NCI-H748 (cell line): Measurements from ENCODE around the gene LSM12.
"Not testable (repeated sequence)": the region's sequence is repeated elsewhere in the genome, so short reads cannot be mapped to it uniquely, and the experiment has no call there.

Experiments
- DNase-seq: peaks from one replicate; lab custom pipeline; 2025; ENCODE audit not compliant: unreplicated experiment; lab: John Stamatoyannopoulos, UW

Gene LSM12

DNA sequence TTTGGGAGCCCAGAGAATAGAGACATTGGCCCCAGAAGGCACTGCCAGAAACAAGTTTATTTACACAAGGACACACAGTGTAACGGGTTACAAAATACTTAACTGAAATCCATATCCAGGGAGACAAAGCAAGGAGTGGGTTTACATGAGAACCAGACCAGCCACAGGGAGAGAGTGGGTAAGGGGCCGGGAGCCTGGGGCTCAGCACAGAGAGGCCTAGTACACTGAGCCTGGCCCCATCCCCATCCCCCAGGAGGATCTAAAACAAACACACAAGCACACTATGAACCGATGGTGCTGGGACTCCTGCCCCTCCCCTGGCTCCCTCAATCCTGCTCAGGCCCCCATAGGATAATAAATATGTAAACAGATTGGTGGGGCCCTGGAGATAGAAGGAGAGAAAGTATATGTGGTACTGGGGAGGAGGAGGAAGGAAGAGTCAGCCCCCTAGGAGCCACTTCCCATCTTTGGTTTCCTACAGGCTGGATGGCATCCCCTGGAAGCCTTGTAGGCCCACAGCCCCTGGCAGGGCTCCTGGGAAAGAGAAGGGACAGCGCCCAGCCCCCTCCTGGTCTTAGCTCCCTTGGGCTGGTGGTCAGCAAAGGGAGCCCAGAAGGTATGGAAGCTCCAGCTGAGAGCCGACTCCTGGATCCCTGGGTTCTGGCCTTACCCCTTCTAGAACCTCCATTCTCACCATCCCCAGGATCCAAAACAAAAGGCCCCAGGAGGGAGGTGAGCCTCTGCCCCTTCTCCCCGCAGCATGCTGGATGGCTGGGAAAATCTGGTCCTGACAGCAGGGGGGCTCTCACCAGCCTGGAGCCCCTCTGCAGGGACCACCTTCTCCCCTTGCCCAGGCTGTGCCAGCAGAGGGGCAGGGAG lies 10.5 kb upstream of the LSM12 start:
- DNase-seq: no peak

DNA sequence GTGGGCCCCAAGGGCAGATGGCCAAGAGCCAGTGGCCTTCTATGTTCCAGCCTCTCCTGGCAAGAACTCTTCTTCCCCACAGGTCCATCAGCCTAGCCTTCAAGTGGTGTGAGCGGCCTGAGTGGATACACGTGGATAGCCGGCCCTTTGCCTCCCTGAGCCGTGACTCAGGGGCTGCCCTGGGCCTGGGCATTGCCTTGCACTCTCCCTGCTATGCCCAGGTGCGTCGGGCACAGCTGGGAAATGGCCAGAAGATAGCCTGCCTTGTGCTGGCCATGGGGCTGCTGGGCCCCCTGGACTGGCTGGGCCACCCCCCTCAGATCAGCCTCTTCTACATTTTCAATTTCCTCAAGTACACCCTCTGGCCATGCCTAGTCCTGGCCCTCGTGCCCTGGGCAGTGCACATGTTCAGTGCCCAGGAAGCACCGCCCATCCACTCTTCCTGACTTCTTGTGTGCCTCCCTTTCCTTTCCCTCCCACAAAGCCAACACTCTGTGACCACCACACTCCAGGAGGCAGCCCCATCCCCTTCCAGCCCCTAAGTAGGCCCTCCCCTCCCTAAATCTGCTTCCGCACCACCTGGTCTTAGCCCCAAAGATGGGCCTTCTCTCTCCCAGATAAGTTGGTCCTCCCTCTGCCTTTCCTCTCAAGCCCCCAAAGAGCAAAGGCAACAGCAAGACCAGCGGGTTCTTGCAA lies 9.3 kb upstream of the LSM12 start:
- DNase-seq: no peak

DNA sequence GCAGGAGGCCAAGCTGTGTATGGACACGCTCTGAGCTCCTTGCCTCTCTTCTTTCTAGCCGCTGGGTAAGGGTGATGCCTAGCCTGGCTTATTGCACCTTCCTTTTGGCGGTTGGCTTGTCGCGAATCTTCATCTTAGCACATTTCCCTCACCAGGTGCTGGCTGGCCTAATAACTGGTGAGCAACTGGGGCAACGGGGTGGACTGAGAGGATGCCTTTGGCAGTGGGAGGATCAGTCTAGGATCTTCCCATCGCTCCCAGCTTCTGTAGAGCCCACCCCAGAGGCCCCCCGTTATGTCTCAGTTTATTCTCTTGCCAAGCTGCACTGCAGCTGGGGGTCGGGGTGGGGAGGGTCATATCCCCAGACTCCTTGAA lies 8.4 kb upstream of the LSM12 start:
- no peak for DNase-seq

DNA sequence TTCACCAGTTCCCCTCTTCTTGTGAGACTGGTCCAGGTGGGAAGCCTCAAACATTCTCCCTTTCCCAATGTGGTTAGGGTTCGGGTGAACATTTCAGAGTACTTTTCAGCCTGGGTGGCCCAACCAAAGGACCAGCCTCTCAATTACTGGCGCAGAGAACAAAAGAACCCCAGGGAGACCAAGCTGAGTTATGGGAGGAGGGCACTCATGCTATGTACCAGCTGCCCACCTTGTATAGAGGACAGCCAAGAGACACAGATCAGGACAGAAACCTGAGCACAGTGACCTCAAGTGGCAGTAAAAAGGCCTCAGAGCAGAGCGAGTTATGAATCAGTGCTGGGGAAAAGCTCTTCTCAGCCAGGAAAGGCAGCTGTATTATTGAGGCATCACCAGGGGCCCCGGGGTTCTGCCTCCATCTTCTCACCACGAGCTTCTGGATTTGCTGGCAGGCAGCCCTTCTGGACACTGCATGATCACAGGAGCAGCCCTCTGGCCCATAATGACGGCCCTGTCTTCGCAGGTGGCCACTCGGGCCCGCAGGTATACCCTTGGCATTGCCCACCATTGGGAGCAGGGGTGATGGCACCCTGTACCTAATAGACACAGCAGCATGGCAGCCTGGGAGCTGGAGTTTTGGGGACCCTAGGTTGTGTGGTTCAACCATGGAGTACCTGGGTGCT lies 7.9 kb upstream of the LSM12 start:
- no peak for DNase-seq

DNA sequence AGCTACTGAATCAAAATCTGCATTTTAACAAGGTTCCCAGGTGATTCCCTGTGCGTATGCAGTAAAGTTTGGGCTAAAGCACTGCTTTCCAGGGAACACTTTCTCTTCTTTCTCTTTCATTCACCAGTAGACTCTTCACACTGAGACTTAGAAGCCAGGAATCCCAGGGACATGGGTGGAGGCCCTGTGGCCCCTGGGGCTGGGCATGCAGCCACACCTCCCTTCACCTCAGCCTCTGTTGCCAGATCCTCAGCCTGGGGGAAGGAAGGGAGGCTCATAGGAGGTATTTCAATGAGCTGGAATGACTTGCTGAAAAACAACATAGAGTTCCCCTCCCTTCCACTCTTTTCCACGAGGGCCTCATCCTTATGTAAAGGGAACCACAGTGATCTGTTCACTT lies 5.3 kb upstream of the LSM12 start:
- no peak for DNase-seq

DNA sequence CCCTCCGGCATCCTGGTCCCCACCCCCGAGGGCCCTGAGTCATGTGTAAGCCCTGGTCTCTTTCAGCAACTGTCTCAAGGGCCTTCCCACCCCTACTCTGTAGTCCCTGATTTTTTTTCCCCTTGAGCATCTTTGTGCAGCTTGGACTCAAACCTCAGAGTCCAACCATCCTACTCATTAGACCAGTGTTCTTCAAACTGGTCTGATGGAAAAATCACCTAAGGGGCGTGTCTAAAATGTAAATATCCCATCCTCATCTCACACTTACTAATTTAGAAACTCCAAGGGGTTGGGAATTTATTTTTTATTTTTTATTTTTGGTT lies 4.7 kb upstream of the LSM12 start:
- no peak for DNase-seq

DNA sequence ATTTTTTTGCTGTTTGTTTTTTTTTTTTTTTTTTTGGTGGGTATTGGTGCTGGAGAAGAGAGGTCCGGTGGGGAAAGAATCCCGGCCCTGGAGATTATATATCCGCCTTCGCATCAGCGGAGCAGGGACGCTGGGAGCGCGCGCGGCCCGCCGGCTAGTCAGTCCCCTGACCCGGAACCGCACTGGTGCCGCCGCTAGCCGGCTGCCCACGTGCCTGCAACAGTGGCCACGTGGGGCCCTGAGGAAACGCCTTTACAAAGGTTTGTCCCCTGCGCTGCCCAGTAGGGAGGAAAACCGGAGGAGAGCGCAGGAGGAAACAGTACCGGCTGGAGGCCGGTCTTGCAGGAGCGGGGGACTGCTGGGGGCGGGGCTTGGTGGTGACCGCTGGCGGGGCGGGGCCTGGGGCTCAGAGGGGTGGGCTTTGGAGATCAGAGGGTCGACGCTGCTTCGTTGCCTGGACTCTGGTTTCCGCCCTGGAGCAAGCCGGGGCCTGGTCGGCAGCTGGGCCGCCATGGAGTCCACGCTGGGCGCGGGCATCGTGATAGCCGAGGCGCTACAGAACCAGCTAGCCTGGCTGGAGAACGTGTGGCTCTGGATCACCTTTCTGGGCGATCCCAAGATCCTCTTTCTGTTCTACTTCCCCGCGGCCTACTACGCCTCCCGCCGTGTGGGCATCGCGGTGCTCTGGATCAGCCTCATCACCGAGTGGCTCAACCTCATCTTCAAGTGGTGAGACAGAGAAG lies 4.2 kb upstream of the LSM12 start, which contains the start of gene G6PC3:
Gene G6PC3, plus strand, starts transcription at position 281 of the 743 bp plus-strand sequence. Its CDS starts 231 bp downstream, at position 512.
- DNase-seq: peak; percentile 99

DNA sequence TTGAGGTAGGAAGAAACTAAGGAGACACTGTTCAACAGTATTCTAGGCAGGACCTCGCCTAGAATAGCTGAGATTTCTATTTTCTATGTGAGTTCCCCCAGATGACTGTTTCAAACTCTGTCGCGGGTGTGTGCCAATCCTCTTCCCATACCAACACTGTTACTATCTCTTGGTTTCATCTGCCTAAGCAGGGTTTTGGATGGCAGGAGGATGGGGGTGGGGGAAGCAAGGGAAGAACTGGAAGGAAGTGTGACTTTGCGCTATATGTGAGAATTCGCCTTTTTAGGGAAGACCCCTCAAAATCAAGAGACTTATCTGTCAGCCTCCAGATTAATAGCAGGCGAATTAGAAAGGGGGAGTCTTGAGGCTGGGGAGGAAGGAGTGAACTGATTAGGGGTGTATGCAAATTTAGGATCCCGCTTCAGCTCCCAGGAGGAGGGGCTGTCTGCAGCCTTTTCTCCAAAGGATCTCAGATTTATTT lies 3.5 kb upstream of the LSM12 start:
- peak; percentile 23 for DNase-seq

DNA sequence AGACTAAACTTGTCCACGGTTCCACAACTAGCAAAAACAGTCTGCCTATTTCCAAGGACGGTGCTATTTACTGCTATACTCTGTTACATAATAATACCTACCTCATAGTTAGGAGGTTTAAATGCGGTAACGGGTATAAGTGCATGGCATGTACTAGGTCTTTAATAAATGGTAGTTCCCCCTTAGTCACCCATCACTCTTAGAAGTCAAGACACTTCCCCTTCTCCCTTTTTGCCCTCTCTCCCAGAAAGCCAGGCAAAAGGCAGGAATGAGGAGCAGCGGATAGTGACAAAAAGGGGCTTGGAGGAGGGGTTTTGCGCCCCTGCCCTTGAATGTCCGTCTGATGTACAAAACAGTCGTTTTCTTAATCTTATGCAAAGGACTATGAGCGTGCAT lies 1.1 kb upstream of the LSM12 start:
- no peak for DNase-seq

DNA sequence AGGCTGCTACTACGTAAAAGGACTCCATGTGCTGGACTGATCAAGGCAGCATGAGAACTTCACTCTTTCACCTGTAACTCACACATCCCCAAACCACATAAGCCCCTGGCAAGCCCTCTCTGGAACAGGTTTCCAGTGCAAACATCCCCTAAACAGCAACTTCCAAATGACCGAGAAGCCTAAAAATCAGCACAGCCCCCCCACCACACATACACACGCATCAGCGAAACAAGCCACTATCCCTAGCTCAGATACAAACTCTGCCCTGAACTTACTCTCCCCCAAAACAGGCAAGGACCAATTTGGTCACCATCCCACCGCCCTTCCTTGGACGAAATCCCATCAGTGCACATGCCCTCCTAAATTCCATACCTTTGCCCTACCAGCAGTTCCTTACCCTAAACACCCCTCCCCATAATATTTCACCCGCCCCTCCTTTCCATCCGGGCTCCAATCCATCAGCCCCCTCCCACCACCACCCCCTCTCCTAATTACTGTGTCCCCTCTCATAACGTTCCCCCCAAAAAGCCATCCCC lies 735 bp downstream of the LSM12 start:
- no peak for DNase-seq

DNA sequence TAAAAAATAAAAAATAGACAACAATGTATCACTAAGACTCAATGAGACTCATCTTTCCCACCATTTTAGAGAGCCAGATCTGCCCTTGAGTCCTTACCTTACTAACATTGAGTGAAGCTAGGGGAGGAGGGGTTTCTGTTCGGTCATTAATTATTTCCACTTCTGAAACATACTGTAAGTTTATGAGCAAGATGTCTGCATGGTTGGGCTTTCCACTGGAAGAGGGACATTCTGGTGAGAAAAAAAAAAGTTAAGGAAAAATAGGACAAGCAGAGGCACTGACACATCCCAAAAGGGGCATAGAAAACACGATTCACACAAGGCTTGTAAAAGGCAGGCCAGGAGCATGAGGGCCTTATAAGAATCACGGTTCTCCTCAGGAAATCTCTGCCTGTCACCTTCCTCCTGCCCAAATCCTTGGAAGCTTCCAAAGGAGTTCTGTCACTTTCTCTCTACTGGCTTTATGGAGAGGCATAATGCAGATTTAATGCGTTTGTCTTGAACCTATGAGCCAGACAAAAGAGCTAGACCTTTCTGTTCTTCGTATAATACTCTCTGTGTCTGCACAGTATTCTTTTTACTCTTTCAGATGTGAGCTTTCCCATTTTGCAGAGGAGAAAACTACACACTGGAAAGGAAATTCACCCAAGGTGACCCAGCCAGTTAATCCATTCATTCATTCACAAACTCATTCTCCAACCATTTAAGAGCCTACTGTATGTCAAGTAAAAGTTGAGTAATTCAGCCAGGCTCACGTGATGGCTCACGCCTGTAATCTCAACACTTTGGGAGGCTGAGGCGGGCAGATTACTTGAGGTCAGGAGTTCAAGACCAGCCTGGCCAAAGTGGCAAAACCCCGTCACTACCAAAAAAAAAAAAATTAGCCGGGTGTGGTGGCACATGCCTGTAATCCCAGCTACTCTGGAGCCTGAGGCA lies 2.5 kb downstream of the LSM12 start:
- DNase-seq: no peak

DNA sequence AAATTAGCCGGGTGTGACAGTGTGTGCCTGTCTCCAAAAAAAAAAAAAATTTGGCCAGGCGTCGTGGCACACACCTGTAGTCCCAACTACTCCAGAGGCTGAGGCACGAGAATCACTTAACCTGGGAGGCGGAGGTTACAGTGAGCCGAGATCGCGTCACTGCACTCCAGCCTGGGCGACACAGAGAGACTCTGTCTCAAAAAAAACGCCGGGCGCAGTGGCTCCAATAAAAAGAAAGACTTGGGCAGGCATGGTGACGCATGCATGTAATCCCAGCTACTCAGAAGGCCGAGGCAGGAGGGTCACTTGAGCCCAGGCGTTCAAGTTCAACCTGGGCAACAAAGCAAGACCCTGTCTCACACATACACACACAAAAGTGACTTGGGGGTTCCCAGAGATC lies 3.6 kb downstream of the LSM12 start:
- no peak for DNase-seq

DNA sequence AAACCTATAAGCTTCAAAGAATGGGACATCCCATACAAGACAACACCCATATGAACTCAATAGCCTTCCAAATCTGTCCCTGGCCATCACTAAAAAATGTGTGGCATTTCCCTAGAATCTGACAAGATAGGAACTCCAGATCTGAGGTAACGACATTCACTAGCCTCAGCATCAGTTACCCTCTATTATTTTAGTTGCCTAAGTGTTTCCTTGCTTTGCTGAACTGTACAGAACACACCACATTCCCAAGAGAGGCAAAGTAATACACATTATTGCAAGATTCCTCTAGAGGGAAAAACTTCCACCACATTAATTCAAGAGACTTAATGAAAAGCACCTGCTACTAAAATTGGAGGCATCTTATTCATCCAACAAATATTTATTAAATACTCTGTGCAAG lies 5.0 kb downstream of the LSM12 start:
- no peak for DNase-seq

DNA sequence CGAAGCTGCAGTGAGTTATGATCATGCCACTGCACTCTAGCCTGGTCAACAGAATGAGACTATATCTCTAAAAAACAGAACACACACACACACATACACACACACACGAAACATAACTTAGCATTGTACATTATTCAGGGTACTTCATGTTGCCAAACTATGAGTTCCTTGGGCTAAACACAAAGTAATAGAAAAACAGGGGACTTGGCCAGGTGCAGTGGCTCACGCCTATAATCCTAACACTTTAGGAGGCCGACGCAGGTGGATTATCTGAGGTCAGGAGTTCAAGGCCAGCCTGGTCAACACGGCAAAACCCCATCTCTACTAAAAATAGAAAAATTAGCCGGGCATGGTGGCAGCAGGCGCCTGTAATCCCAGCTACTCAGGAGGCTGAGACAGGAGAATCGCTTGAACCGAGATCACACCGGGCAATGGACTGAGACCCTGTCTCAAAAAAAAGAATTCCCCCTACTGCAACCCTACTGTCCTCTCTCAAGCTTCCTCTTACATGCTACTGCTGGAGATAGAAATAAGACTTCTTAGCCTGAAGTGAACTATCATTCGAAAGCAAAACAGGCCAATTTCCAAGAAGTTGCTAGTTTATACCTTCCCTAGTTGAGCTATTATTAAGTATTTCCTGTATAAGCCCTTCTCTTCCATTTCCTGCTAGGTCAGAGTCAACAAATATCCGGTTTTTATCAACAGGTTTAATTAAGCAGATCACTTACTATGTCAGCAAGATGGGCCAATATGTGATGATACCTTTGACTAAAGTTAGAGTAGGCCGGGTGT lies 7.2 kb downstream of the LSM12 start:
- DNase-seq: no peak

DNA sequence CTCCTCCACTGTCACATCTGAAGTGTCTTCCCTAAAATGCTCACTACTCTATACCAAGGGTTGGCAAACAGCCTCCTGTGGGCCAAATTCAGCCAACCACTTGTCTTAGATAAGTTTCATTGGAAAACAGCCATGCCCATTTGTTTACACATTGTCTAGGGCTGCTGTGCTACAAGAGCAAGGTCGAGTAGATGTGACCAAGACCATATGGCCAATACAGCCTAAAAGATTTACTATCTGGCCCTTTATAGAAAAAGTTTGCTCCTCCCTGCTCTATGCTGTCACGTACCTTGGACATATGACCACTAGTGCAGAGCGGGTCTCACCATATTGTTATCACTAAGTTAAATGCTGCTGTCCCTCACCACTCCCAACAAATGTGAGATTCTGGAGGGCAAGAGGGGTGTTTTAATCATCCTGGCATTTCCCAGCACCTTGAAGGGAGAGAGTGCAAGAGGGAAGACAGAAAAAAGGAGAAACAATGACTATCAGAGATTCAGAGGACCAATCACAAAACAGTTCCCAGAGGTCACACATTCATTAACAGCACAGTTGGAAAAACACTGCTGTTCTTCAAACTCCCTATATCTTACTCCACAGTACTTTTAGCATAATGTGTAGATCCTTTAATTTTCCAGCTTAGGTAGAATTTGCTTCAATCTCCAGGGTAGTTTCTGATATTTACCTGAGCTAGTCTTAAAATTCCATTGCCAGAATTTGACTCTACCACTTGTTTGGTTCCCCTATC lies 13.2 kb downstream of the LSM12 start:
- no peak for DNase-seq

DNA sequence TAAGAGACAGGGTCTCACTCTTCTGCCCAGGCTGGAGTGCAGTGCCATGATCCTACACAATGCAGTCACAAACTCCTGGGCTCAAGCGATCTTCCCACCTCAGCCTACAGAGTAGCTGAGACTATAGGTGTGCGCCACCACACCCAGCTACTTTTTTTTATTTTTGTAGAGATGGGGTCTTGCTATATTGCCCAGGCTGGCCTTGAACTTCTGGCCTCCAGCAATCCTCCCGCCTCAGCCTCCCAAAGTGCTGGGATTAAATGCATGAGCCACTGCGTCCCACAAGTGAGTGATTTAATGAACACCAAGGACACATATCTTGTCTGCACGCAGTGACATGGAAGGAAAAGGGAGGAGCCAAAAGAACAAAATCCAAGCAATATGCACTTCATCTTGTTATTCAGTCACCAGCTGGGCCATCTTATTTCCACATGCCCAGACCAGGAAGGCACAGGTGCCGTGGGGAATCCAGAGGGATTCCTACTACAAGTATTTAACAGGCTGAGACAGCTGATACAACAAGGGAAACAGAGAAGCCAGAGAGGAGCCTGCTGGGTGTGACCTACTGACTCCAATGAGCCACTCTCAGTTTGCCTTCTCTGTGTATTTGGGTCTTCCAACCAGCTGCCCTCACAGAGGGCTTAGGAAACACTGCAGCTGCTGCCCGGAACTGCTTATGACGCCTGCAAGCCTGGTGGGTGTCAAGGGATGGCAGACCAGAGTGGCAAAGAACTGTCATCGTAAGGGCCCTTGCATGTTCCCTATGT lies 17.0 kb downstream of the LSM12 start:
- DNase-seq: no peak

DNA sequence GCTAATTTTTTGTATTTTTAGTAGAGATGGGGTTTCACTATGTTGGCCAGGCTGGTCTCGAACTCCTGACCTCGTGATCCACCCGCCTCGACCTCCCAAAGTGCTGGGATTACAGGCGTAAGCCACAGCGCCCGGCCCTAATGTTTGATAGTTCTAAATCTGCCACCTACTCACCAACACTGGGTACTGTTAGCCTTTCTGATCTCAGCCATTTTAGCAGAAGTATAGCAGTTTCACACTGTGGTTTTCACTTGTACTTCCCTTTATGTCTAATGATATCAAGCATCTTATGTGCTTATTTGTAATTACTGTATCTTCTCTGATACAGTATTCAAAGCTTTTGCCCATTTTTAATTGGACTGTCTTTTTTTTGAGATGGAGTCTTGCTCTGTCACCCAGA lies 19.6 kb downstream of the LSM12 start:
- not testable (repeated sequence) for DNase-seq

DNA sequence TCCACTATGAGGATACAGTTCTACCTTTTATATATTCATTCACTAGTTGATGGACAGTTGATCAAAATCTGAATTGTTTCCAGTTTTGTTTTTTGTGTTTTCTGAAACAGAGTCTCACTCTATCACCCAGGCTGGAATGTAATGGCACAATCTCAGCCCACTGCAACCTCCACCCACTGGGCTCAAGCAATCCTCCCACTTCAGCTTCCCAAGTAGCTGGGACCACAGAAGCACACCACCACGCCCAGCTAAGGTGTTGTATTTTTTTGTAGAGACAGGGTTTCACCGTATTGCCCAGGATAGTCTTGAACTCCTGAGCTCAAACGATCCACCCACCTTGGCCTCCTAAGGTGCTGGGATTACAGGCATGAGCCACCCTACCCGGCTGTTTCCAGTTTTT lies 21.0 kb downstream of the LSM12 start:
- no peak for DNase-seq
